Endothelial cell of umbilical vein (primary cell): ENCODE data around the gene SMARCA2.

Experiments used
- CTCF ChIP-seq, 2 donors: IDR thresholded peaks; 1 replicate in 1 of 2; 2 replicates in 1 of 2; pipeline ENCODE4 v1.5.1; 2011; ENCODE audit warnings: low read length in 2 of 2, mild to moderate bottlenecking in 2 of 2, moderate library complexity in 2 of 2, control low read depth in 1 of 2, inconsistent platforms in 1 of 2, low read depth in 1 of 2; ENCODE audit not compliant: insufficient read depth in 1 of 2; ENCODE audit errors: extremely low read depth in 1 of 2
- EZH2 ChIP-seq: IDR thresholded peaks from 2 replicates; pipeline ENCODE4 v1.6.1; 2012; ENCODE audit warnings: borderline replicate concordance, low read depth, mild to moderate bottlenecking, moderate library complexity, low read length, inconsistent platforms; ENCODE audit not compliant: severe bottlenecking
- FOS ChIP-seq: IDR thresholded peaks from 2 replicates; pipeline ENCODE4 v1.6.1; 2011; ENCODE audit warnings: mild to moderate bottlenecking, low read length, moderate library complexity, borderline replicate concordance; ENCODE audit not compliant: insufficient read depth
- GATA2 ChIP-seq: IDR thresholded peaks from 2 replicates; pipeline ENCODE4 v1.7.0; 2011; ENCODE audit warnings: low read depth, mild to moderate bottlenecking, moderate library complexity, mixed read lengths, low read length; ENCODE audit not compliant: insufficient read length, insufficient read depth
- JUN ChIP-seq: IDR thresholded peaks from 2 replicates; pipeline ENCODE4 v1.6.1; 2011; ENCODE audit warnings: borderline replicate concordance, low read depth; ENCODE audit not compliant: insufficient read length, insufficient read depth
- MAX ChIP-seq: IDR thresholded peaks from 2 replicates; pipeline ENCODE4 v1.6.1; 2011; ENCODE audit not compliant: insufficient read depth, insufficient read length
- MYC ChIP-seq: IDR thresholded peaks from one replicate; pipeline ENCODE4 v1.6.1; 2011; ENCODE audit warnings: mild to moderate bottlenecking, low read depth, low read length
- POLR2A ChIP-seq: IDR thresholded peaks from 2 replicates; pipeline ENCODE4 v1.6.1; 2012; ENCODE audit warnings: low read depth, mild to moderate bottlenecking, control low read depth, low read length
- POLR2AphosphoS5 ChIP-seq: IDR thresholded peaks from 2 replicates; pipeline ENCODE4 v1.6.1; 2012; ENCODE audit warnings: low read depth, mild to moderate bottlenecking, control low read depth, low read length, moderate library complexity; ENCODE audit not compliant: insufficient read depth

GRCh38 chr9:2199999-2200796 lies 185.1 kb downstream of the SMARCA2 start:
- no peak for TF ChIP-seq EZH2
- no peak for TF ChIP-seq POLR2A
- TF ChIP-seq CTCF (IDR thresholded peaks at IDR 0.05; ENCODE audit: extremely low read depth in 1 of 2, insufficient read depth in 1 of 2, low read depth in 1 of 2, low read length in 2 of 2): no peak
- TF ChIP-seq JUN: no peak
- no peak for TF ChIP-seq POLR2AphosphoS5
- TF ChIP-seq MYC: no peak
- no peak for TF ChIP-seq FOS
- TF ChIP-seq GATA2: no peak
- TF ChIP-seq MAX: no peak
